ENCODE data around the gene SMIM12.
"Not testable (repeated sequence)": the region's sequence is repeated elsewhere in the genome, so short reads cannot be mapped to it uniquely, and the experiment has no call there.

SMIM12 gene

GRCh38 chr1:34843392-34844251, 15.9 kb downstream of the SMIM12 start:
- DNase-seq (ENCODE audit: low spot score), result no peak

GRCh38 chr1:34842952-34843371, 16.6 kb downstream of the SMIM12 start:
- no peak for DNase-seq (ENCODE audit: low spot score)

- DNase-seq (ENCODE audit: low spot score), result no peak
These were observed 17.5 kb downstream of the SMIM12 start for GRCh38 chr1:34842073-34842472.

- DNase-seq (ENCODE audit: low spot score), result no peak
These were observed 19.1 kb downstream of the SMIM12 start for GRCh38 chr1:34840426-34840825.

GRCh38 chr1:34839526-34840305, 19.8 kb downstream of the SMIM12 start:
- DNase-seq (ENCODE audit: low spot score), result no peak

GRCh38 chr1:34833711-34834110, 25.8 kb downstream of the SMIM12 start:
- no peak for DNase-seq (ENCODE audit: low spot score)

GRCh38 chr1:34831721-34832246, 27.8 kb downstream of the SMIM12 start:
- no peak for DNase-seq (ENCODE audit: low spot score)

GRCh38 chr1:34829250-34829649, 30.3 kb downstream of the SMIM12 start:
- no peak for DNase-seq (ENCODE audit: low spot score)

GRCh38 chr1:34828611-34829010, 30.9 kb downstream of the SMIM12 start:
- no peak for DNase-seq (ENCODE audit: low spot score)

GRCh38 chr1:34827341-34827941, 32.1 kb downstream of the SMIM12 start:
- no peak for DNase-seq (ENCODE audit: low spot score)

GRCh38 chr1:34825455-34826091, 34.0 kb downstream of the SMIM12 start:
- no peak for DNase-seq (ENCODE audit: low spot score)

GRCh38 chr1:34824817-34825454, 34.6 kb downstream of the SMIM12 start:
- no peak for DNase-seq (ENCODE audit: low spot score)

GRCh38 chr1:34822202-34822601, 37.3 kb downstream of the SMIM12 start:
- DNase-seq (ENCODE audit: low spot score), result no peak

GRCh38 chr1:34818862-34819261, 40.7 kb downstream of the SMIM12 start:
- not testable (repeated sequence) for DNase-seq (ENCODE audit: low spot score)

- DNase-seq (ENCODE audit: low spot score), result no peak
These were observed 42.8 kb downstream of the SMIM12 start for GRCh38 chr1:34816778-34817177.

GRCh38 chr1:34816332-34816731, 43.2 kb downstream of the SMIM12 start:
- DNase-seq (ENCODE audit: low spot score), result no peak

GRCh38 chr1:34810781-34811180, 48.8 kb downstream of the SMIM12 start:
- not testable (repeated sequence) for DNase-seq (ENCODE audit: low spot score)

- DNase-seq (ENCODE audit: low spot score), result no peak
These were observed 51.3 kb downstream of the SMIM12 start for GRCh38 chr1:34808051-34808810.

GRCh38 chr1:34806396-34806795, 53.2 kb downstream of the SMIM12 start:
- DNase-seq (ENCODE audit: low spot score), result no peak

GRCh38 chr1:34803770-34804169, 55.8 kb downstream of the SMIM12 start:
- no peak for DNase-seq (ENCODE audit: low spot score)
